Head of caudate nucleus (tissue), 42 donors: ENCODE data around the gene STPG3.

Experiments
- DNase-seq, 42 donors: peaks; one replicate each; pipeline versions ENCODE4 v3.0.0 to v3.0.0-alpha.2; 2020 to 2021; ENCODE audit warnings: mixed read lengths in 7 of 42
- intact Hi-C: fragments of 100-400 bp; cut with DNase I; formaldehyde crosslinking; loops from one replicate; pipeline ENCODE4 v1.15.0; 2022

Gene STPG3

GRCh38 chr9:137230705-137231371, 20.2 kb upstream of the STPG3 start, which contains the start of gene SLC34A3:
TSS of gene SLC34A3 (plus strand) at chr9:137230901. CDS start at chr9:137231703, 802 bp downstream.
- intact Hi-C loops: no loop called here
- no peak for DNase-seq

- intact Hi-C loops: no loop called here
- DNase-seq: no peak
Observed at GRCh38 chr9:137231372-137232039, 19.6 kb upstream of the STPG3 start.

- intact Hi-C loops: no loop called here
Observed at GRCh38 chr9:137232101-137232500, 19.0 kb upstream of the STPG3 start.

GRCh38 chr9:137232510-137232909, 18.6 kb upstream of the STPG3 start:
- DNase-seq: no peak
- intact Hi-C loops: no loop called here

More at GRCh38 chr9:137232101-137232500, 19.0 kb upstream of the STPG3 start:
- no peak for DNase-seq

- intact Hi-C loops: no loop called here
- no peak for DNase-seq
Observed at GRCh38 chr9:137233143-137233980, 17.7 kb upstream of the STPG3 start.

GRCh38 chr9:137234055-137234697, 16.9 kb upstream of the STPG3 start:
- intact Hi-C loops: no loop called here

GRCh38 chr9:137234758-137235423, 16.2 kb upstream of the STPG3 start:
- DNase-seq: no peak
- intact Hi-C loops: no loop called here

More at GRCh38 chr9:137234055-137234697, 16.9 kb upstream of the STPG3 start:
- no peak for DNase-seq

GRCh38 chr9:137235424-137236237, 15.5 kb upstream of the STPG3 start:
- DNase-seq: no peak
- intact Hi-C loops: no loop called here

- intact Hi-C loops: no loop called here
- DNase-seq: peak; percentile 72 to 93 (median 86)
Observed at GRCh38 chr9:137236238-137236935, 14.7 kb upstream of the STPG3 start.

GRCh38 chr9:137236936-137237421, 14.1 kb upstream of the STPG3 start:
- peak in 1 of 42 donors; percentile 46 for DNase-seq
- intact Hi-C loops: no loop called here

GRCh38 chr9:137237759-137238726, 13.0 kb upstream of the STPG3 start:
- peak; percentile 48 to 90 (median 76) for DNase-seq
- intact Hi-C loops: no loop called here

GRCh38 chr9:137239541-137240200, 11.4 kb upstream of the STPG3 start:
- intact Hi-C loops: loop anchor here (2.0 kb wide), 1 partner anchor 15 kb away; the partner anchor contains the start of gene NELFB
- peak in 5 of 42 donors; percentile 30 to 52 (median 41) for DNase-seq

GRCh38 chr9:137240318-137240840, 10.7 kb upstream of the STPG3 start:
- intact Hi-C loops: loop anchor here (2.0 kb wide), 1 partner anchor 14 kb away; the partner anchor contains the start of gene NELFB
- DNase-seq: peak; percentile 46 to 89 (median 80)

GRCh38 chr9:137240841-137241489, 10.1 kb upstream of the STPG3 start, which contains the start of gene TUBB4B:
TSS of gene TUBB4B (plus strand) at chr9:137241287. CDS start at chr9:137241361, 74 bp downstream.
- DNase-seq: peak; percentile 97 to 100 (median 99)
- intact Hi-C loops: loop anchor here (2.0 kb wide), 1 partner anchor 14 kb away; the partner anchor contains the start of gene NELFB
